Measurements from ENCODE around the gene EME2. TPM values are rescaled to one million over a fixed set of nuclear protein-coding genes. Genes with fewer than 3 reads are reported as not detected.

EME2 gene
- total RNA-seq, 1 experiment from 2014 or later = 63.6 TPM

DNA sequence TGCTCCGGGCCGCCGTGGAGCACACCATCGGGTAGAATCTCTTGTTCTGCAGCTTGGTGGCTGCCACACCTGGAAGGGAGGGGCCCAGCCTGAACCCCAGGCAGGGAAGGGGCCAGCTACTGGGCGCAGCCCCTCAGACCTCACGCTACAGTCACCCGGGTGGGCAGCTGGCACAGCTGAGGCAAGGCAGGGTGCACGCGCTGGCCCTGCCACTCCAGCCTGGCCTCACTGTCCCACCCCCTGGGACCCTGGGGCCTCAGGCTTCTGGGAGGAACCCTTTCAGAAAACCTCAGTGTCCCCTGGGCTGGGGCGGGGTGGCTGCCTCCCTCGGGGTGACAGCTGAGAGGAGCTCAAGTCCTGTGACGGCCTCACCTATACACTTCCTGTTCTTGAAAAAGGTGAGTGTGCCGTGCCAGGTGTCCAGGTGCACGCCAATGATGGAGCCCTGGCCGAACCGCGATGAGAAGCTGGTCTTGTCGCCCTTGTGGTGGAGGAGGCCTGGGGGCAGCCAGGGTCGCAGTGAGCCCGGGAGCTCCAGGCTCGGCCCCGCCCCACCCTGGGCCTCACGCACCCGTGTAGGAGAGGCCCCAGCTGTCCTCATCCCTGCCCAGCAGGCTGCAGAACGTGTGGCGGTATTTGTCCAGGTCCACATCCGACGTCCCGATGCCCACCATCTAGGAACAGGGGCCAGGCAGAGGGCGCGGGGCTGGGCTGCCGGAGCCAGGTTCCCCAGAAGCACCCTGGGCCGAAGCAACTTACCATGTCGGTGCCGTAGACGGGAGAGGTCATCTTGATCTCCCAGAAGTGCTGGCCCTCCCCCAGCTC, 5.0 kb downstream of the EME2 start:
- no peak overlapping the region for H4K5ac ChIP-seq (ENCODE audit: insufficient read length, low read depth, low read length)
- peaks cover 0 to 42% (median 8%) of the 10 kb centered on the region in 3 experiments; a peak in 4 of 7 replicates for H3K36me3 Mint-ChIP-seq (ENCODE audit: insufficient read depth in 1 of 3, low read depth in 3 of 3)
- H2BK12ac ChIP-seq (ENCODE audit: insufficient read length, low read depth, low read length) = no peak overlapping the region
- no peaks in the 10 kb centered on the region for H3K9me3 ChIP-seq (ENCODE audit: control insufficient read depth, low read depth, low read length)
- H4K20me1 ChIP-seq (ENCODE audit: control insufficient read depth, insufficient read depth, insufficient read length) = no peaks in the 10 kb centered on the region
- no peak overlapping the region for H3K4ac ChIP-seq (ENCODE audit: low read depth, low read length)
- H3K27ac ChIP-seq (ENCODE audit: insufficient read length, low read depth, low read length) = no peak overlapping the region
- H3K18ac ChIP-seq (ENCODE audit: insufficient read length, low read depth, low read length) = no peak overlapping the region
- no peak overlapping the region for H3K14ac ChIP-seq (ENCODE audit: insufficient read depth, low read length)
- H3K4me3 Mint-ChIP-seq = no peak overlapping the region
- H3K9ac ChIP-seq (ENCODE audit: extremely low read depth, insufficient read length, low read length) = no peak overlapping the region
- H2BK5ac ChIP-seq (ENCODE audit: insufficient read length, low read length) = no peak overlapping the region
- no peak overlapping the region for H2BK20ac ChIP-seq (ENCODE audit: low read depth, low read length, poor library complexity, severe bottlenecking)
- no peaks in the 10 kb centered on the region; the same call in 1 of the 2 replicates for H3K79me2 ChIP-seq (ENCODE audit: insufficient read depth, low read length)
- no peak overlapping the region for H4K8ac ChIP-seq (replicated peaks; ENCODE audit: insufficient read length, low read depth, low read length)
- H3K4me2 ChIP-seq (ENCODE audit: insufficient read depth, insufficient read length, low read length) = no peak overlapping the region
- H3K27ac Mint-ChIP-seq = no peak overlapping the region
- no peak for DNase-seq
- H3T11ph ChIP-seq (ENCODE audit: low read length) = no peak overlapping the region
- no peak overlapping the region for H2BK15ac ChIP-seq (ENCODE audit: low read depth, low read length)
- no peaks in the 10 kb centered on the region for H3K9me3 Mint-ChIP-seq
- peaks cover 2% of the 10 kb centered on the region; the same call in 1 of the 2 replicates for H3K27me3 Mint-ChIP-seq (ENCODE audit: low read depth)
- H3K27me3 ChIP-seq (ENCODE audit: insufficient read depth, low read length) = no peaks in the 10 kb centered on the region
- peaks cover 7 to 14% of the 10 kb centered on the region in 2 experiments for H3K4me1 Mint-ChIP-seq
- peaks cover 5% of the 10 kb centered on the region for H3K79me1 ChIP-seq (ENCODE audit: insufficient read depth, low read depth, low read length, poor library complexity, severe bottlenecking)
- H2AK5ac ChIP-seq (ENCODE audit: insufficient read length, low read length) = no peak overlapping the region
- no peak overlapping the region for H3K56ac ChIP-seq (ENCODE audit: insufficient read length, low read depth, low read length)
- H2BK120ac ChIP-seq (ENCODE audit: low read depth, low read length, poor library complexity, severe bottlenecking) = no peak overlapping the region
- no peaks in the 10 kb centered on the region for H3K4me1 ChIP-seq (ENCODE audit: insufficient read depth, low read length)
- TF ChIP-seq, protein P1, sequence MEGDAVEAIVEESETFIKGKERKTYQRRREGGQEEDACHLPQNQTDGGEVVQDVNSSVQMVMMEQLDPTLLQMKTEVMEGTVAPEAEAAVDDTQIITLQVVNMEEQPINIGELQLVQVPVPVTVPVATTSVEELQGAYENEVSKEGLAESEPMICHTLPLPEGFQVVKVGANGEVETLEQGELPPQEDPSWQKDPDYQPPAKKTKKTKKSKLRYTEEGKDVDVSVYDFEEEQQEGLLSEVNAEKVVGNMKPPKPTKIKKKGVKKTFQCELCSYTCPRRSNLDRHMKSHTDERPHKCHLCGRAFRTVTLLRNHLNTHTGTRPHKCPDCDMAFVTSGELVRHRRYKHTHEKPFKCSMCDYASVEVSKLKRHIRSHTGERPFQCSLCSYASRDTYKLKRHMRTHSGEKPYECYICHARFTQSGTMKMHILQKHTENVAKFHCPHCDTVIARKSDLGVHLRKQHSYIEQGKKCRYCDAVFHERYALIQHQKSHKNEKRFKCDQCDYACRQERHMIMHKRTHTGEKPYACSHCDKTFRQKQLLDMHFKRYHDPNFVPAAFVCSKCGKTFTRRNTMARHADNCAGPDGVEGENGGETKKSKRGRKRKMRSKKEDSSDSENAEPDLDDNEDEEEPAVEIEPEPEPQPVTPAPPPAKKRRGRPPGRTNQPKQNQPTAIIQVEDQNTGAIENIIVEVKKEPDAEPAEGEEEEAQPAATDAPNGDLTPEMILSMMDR (conservative IDR thresholded peaks at IDR 0.05) = no peak
- H3K23me2 ChIP-seq (ENCODE audit: insufficient read length, low read depth, low read length, poor library complexity, severe bottlenecking) = peaks cover 10% of the 10 kb centered on the region
- H3K23ac ChIP-seq (ENCODE audit: insufficient read length, low read depth, low read length) = no peak overlapping the region
- H2AFZ ChIP-seq (ENCODE audit: low read length) = no peak overlapping the region
- WGBS (ENCODE audit: extremely low coverage, insufficient read length, low lambda C conversion rate) = no CpG with 5 or more reads among the region's 36 CpGs
- no peak overlapping the region for H4K91ac ChIP-seq (ENCODE audit: insufficient read length, low read depth, low read length)

All from H9 (cell line).